ENCODE measurements around the gene REXO2.

The REXO2 gene

GRCh38 chr11:114442536-114442935, 3.3 kb downstream of the REXO2 start:
- intact Hi-C loops (cut with DNase I; ENCODE audit: low total_unique reads): no loop called here
- Histone ChIP-seq H3K9me3 (no peaks in the 10 kb centered on the region), H3K4me3 (no peak overlapping the region), H3K36me3 (peaks cover 16 to 25% (median 17%) of the 10 kb centered on the region in 3 donors), H3K27ac (no peak overlapping the region), H3K4me1 (peaks cover 0 to 48% (median 10%) of the 10 kb centered on the region in 4 donors), H3K27me3 (no peaks in the 10 kb centered on the region)
- TF ChIP-seq CTCF (IDR thresholded peaks at IDR 0.05): no peak
- DNase-seq: no peak

GRCh38 chr11:114447444-114447843, 8.2 kb downstream of the REXO2 start:
- peaks cover 0 to 22% (median 0%) of the 10 kb centered on the region in 4 donors for H3K4me1 ChIP-seq
- TF ChIP-seq CTCF (IDR thresholded peaks at IDR 0.05): no peak
- intact Hi-C loops (cut with DNase I; ENCODE audit: low total_unique reads): no loop called here

GRCh38 chr11:114447892-114448291, 8.6 kb downstream of the REXO2 start:
- no peak overlapping the region for H3K4me3 ChIP-seq
- peaks cover 35 to 67% (median 42%) of the 10 kb centered on the region in 3 donors for H3K36me3 ChIP-seq
- no peaks in the 10 kb centered on the region for H3K27me3 ChIP-seq
- intact Hi-C loops (cut with DNase I; ENCODE audit: low total_unique reads): no loop called here
- no peaks in the 10 kb centered on the region for H3K9me3 ChIP-seq
- H3K27ac ChIP-seq: no peak overlapping the region
- no peak for TF ChIP-seq CTCF (IDR thresholded peaks at IDR 0.05)
- H3K4me1 ChIP-seq: peaks cover 0 to 17% (median 0%) of the 10 kb centered on the region in 4 donors
- no peak for DNase-seq

More at GRCh38 chr11:114447444-114447843, 8.2 kb downstream of the REXO2 start:
- peaks cover 35 to 63% (median 42%) of the 10 kb centered on the region in 3 donors for H3K36me3 ChIP-seq
- H3K9me3 ChIP-seq: no peaks in the 10 kb centered on the region
- no peaks in the 10 kb centered on the region for H3K27me3 ChIP-seq
- no peak for DNase-seq
- no peak overlapping the region for H3K4me3 ChIP-seq
- no peak overlapping the region for H3K27ac ChIP-seq

- Histone ChIP-seq H3K4me1 (peaks cover 0 to 7% (median 0%) of the 10 kb centered on the region in 4 donors), H3K36me3 (peaks cover 41 to 74% (median 51%) of the 10 kb centered on the region in 3 donors), H3K27ac (no peak overlapping the region), H3K27me3 (no peaks in the 10 kb centered on the region), H3K4me3 (no peak overlapping the region), H3K9me3 (no peaks in the 10 kb centered on the region)
- DNase-seq: no peak
- no peak for TF ChIP-seq CTCF (IDR thresholded peaks at IDR 0.05)
- intact Hi-C loops (cut with DNase I; ENCODE audit: low total_unique reads): no loop called here
Observed at GRCh38 chr11:114448749-114449482, 9.6 kb downstream of the REXO2 start.

GRCh38 chr11:114449845-114450244, 10.6 kb downstream of the REXO2 start:
- Histone ChIP-seq H3K27ac (no peak overlapping the region), H3K27me3 (no peaks in the 10 kb centered on the region), H3K4me1 (no peaks in the 10 kb centered on the region), H3K9me3 (no peaks in the 10 kb centered on the region), H3K36me3 (peaks cover 35 to 71% (median 45%) of the 10 kb centered on the region in 3 donors), H3K4me3 (no peak overlapping the region)
- no peak for DNase-seq
- intact Hi-C loops (cut with DNase I; ENCODE audit: low total_unique reads): no loop called here
- no peak for TF ChIP-seq CTCF (IDR thresholded peaks at IDR 0.05)

Measured in tibial artery (tissue), 4 donors.